Glutamatergic neuron (in vitro differentiated cells): ENCODE measurements around the gene SHISA4. TPM values are rescaled to one million over a fixed set of nuclear protein-coding genes. Genes with fewer than 3 reads are reported as not detected.

Experiments used
- DNase-seq: peaks from one replicate; pipeline ENCODE4 v3.0.0; 2022
- H3K27ac Mint-ChIP-seq: one replicate; pipeline ENCODE4 v1.8.0; 2020; ENCODE audit warnings: mild to moderate bottlenecking, mixed read lengths, inconsistent platforms; ENCODE audit not compliant: unreplicated experiment
- H3K27me3 Mint-ChIP-seq: one replicate; pipeline ENCODE4 v1.8.0; 2020; ENCODE audit warnings: mild to moderate bottlenecking, moderate library complexity, mixed read lengths, inconsistent platforms; ENCODE audit not compliant: unreplicated experiment
- H3K36me3 Mint-ChIP-seq: one replicate; pipeline ENCODE4 v1.8.0; 2020; ENCODE audit warnings: mild to moderate bottlenecking, mixed read lengths, inconsistent platforms; ENCODE audit not compliant: unreplicated experiment
- H3K4me1 Mint-ChIP-seq: one replicate; pipeline ENCODE4 v1.8.0; 2020; ENCODE audit warnings: mild to moderate bottlenecking, low read depth, mixed read lengths, inconsistent platforms; ENCODE audit not compliant: unreplicated experiment
- H3K4me3 Mint-ChIP-seq: one replicate; pipeline ENCODE4 v1.8.0; 2020; ENCODE audit warnings: mild to moderate bottlenecking, mixed read lengths, inconsistent platforms; ENCODE audit not compliant: unreplicated experiment
- H3K9me3 Mint-ChIP-seq: one replicate; pipeline ENCODE4 v1.8.0; 2020; ENCODE audit warnings: mild to moderate bottlenecking, moderate library complexity, mixed read lengths, inconsistent platforms; ENCODE audit not compliant: unreplicated experiment
- total RNA-seq: library from RNA; stranded (reverse); fragmentation: NEBNext Ultra II Directional; extraction: Animal tissue kit (Norgen Biotek cat#: 25700); gene quantifications from one replicate; pipeline ENCODE4 v1.2.1, GENCODE V29; 2021; ENCODE audit not compliant: unreplicated experiment
- TF ChIP-seq, protein P1 (sequence below): fragments of 200-600 bp; sonication (generic); IDR thresholded peaks from one replicate; pipeline ENCODE4 v1.5.0; 2021; ENCODE audit not compliant: partially characterized antibody, unreplicated experiment

SHISA4 gene
- total RNA-seq, 1 donor from 2014 or later = 2.9 TPM

GRCh38 chr1:201874672-201875071, 14.0 kb upstream of the SHISA4 start:
- H3K4me1 Mint-ChIP-seq = no peaks in the 10 kb centered on the region
- H3K27me3 Mint-ChIP-seq = peaks cover 4% of the 10 kb centered on the region
- no peak overlapping the region for H3K4me3 Mint-ChIP-seq
- no peak for DNase-seq
- H3K27ac Mint-ChIP-seq = no peak overlapping the region
- TF ChIP-seq, protein P1, sequence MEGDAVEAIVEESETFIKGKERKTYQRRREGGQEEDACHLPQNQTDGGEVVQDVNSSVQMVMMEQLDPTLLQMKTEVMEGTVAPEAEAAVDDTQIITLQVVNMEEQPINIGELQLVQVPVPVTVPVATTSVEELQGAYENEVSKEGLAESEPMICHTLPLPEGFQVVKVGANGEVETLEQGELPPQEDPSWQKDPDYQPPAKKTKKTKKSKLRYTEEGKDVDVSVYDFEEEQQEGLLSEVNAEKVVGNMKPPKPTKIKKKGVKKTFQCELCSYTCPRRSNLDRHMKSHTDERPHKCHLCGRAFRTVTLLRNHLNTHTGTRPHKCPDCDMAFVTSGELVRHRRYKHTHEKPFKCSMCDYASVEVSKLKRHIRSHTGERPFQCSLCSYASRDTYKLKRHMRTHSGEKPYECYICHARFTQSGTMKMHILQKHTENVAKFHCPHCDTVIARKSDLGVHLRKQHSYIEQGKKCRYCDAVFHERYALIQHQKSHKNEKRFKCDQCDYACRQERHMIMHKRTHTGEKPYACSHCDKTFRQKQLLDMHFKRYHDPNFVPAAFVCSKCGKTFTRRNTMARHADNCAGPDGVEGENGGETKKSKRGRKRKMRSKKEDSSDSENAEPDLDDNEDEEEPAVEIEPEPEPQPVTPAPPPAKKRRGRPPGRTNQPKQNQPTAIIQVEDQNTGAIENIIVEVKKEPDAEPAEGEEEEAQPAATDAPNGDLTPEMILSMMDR = no peak
- peaks cover 1% of the 10 kb centered on the region for H3K9me3 Mint-ChIP-seq
- H3K36me3 Mint-ChIP-seq = no peaks in the 10 kb centered on the region

- Mint-ChIP-seq H3K27ac (no peak overlapping the region), H3K27me3 (peaks cover 4% of the 10 kb centered on the region), H3K9me3 (no peaks in the 10 kb centered on the region), H3K36me3 (no peaks in the 10 kb centered on the region), H3K4me1 (no peaks in the 10 kb centered on the region), H3K4me3 (no peak overlapping the region)
- no peak for DNase-seq
- TF ChIP-seq, protein P1 = peak; percentile 42
Observed at GRCh38 chr1:201876148-201876818, 12.4 kb upstream of the SHISA4 start.

DNA sequence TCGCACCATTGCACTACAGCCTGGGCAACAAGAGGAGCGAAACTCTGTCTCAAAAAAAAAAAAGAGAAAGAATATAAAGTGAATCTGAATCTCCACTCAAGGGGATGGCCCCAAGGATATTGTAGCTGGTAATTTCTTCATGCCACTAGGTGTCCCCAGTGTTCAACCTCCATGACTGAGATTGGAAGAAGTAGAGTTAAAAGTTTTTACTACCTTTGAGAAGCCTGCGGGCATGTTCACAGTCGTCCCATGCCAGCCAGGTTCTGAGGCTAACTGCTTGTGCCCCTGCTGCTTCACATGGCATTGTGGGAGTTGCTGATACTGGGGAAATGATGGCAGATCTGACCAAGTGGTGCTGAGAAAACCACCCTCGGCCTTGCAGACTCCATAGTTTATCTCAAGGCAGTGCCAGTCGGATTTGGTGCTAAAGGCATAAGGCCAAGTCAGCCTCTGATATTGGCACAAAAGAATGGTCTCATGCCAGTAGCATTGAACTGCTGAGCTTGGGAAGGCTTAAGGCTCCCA, 10.8 kb upstream of the SHISA4 start:
- peaks cover under 1% of the 10 kb centered on the region for H3K36me3 Mint-ChIP-seq
- no peaks in the 10 kb centered on the region for H3K9me3 Mint-ChIP-seq
- H3K4me1 Mint-ChIP-seq = peaks cover 3% of the 10 kb centered on the region
- TF ChIP-seq, protein P1 = peak; percentile 66
- peaks cover 3% of the 10 kb centered on the region for H3K27me3 Mint-ChIP-seq
- DNase-seq = no peak
- H3K4me3 Mint-ChIP-seq = no peak overlapping the region
- no peak overlapping the region for H3K27ac Mint-ChIP-seq

GRCh38 chr1:201880928-201881571, 7.6 kb upstream of the SHISA4 start:
- H3K4me3 Mint-ChIP-seq = no peak overlapping the region
- peaks cover 16% of the 10 kb centered on the region for H3K4me1 Mint-ChIP-seq
- DNase-seq = no peak
- H3K27ac Mint-ChIP-seq = no peak overlapping the region
- H3K36me3 Mint-ChIP-seq = peaks cover 4% of the 10 kb centered on the region
- H3K27me3 Mint-ChIP-seq = peaks cover 3% of the 10 kb centered on the region
- peaks cover 5% of the 10 kb centered on the region for H3K9me3 Mint-ChIP-seq
- TF ChIP-seq, protein P1 = no peak

- H3K4me1 Mint-ChIP-seq = peaks cover 16% of the 10 kb centered on the region
- TF ChIP-seq, protein P1 = no peak
- no peak overlapping the region for H3K27ac Mint-ChIP-seq
- H3K36me3 Mint-ChIP-seq = peaks cover 4% of the 10 kb centered on the region
- peaks cover 3% of the 10 kb centered on the region for H3K27me3 Mint-ChIP-seq
- H3K4me3 Mint-ChIP-seq = no peak overlapping the region
- no peak for DNase-seq
- peaks cover 6% of the 10 kb centered on the region for H3K9me3 Mint-ChIP-seq
Observed at GRCh38 chr1:201881617-201882016, 7.1 kb upstream of the SHISA4 start.
